ENCODE data around the gene PASD1.
"Not testable (repeated sequence)": the region's sequence is repeated elsewhere in the genome, so short reads cannot be mapped to it uniquely, and the experiment has no call there.

PASD1 gene

DNA sequence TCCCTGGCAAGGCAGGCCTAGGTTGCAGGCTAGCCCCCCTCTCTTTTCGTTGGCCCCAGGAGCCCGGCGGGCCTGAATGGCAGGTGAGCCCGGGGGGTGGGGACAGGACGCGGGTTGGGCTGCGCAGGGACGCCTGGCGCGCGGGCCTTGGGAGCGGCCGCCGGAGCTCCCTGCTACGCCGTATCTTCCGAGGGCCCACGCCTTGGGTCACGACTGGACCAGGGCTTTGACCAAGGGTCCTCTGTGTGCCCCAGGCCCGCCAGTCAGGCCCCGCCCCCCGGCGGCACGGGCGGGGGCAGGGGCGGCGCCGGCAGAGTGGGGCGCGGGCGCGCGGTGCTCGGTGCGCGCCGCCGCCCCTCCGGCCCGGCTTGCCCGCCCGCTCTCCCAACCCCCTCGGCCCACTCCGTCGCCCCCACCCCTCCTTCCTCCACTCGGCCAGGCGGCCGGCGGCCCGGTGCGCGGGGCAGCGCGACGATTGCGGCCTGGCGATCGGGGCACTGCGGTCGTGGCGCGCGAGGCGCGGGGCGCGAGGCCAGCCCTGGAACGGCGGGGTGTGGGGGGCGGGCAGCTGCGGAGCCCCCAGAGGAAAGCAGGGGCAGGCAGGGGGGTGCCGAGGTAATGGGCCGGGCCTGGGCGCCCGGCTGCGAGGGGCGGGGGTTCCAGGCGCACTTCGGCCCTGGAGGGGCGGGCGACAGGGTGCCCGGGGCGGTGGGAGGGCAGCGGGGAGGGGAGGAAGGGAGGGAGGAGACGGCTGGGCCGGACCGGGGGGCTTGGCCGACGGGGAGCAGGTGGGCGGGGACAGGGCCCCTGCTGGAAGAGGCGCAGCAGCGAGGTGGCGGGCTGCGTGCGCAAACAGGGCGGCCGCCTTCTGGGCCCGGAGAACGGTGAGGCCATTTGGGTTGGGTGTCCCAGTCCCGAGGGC, 131.4 kb downstream of the PASD1 start, which contains the start of gene PRRG3:
TSS of gene PRRG3 (plus strand) at position 798 of the 922 bp plus-strand sequence. CDS start 3,357 bp downstream, outside the sequence.
- peaks cover 4% of the 10 kb centered on the region for H3K9me3 ChIP-seq (ENCODE audit: control insufficient read depth, low read depth, low read length)
- peak within 1 kb of the TSS; percentile 51 for H3K4me3 ChIP-seq (ENCODE audit: low read length)
- H3K27me3 ChIP-seq (ENCODE audit: control insufficient read depth, insufficient read depth, low read length) = peaks cover 20% of the 10 kb centered on the region

DNA sequence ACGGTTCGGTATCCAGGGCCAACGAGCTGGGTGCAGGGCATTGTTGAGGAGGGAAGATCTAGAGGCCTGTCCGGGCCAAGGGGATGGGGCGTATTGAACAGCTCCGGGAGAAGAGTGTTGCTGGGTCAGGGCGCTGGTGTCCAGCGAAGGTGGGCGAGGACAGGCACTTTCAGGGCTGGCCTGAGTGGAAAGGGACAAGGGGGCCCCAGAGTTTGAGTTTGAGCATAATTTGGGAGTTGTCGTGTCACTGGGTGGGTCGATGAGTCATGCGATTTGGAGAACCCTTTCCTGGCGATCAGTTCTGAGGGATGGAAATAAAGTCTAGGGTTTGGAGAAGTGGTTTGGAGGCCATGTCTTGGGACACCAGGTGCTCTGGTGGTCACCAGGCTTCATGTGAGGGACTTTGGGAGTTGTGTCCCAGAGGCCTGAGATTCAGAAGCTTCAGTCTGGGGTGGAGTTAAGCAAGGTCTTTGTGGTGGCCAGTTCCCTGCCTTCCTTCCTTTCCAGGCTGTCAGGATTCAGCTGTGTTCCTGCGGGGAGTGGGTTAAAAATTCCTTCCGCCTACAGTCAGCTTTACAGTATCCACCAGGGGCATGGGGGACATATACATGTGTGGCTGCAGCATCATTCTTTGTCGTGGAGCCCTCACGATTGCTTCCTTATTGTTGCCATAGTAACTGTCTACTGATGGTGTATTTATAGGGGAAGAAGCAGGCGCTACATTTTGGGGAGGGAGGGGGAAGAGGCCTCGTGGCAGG, 132.3 kb downstream of the PASD1 start:
- no peaks in the 10 kb centered on the region for H3K4me1 ChIP-seq (ENCODE audit: control insufficient read depth, low read depth, low read length)
- no peaks in the 10 kb centered on the region for H3K36me3 ChIP-seq (ENCODE audit: control insufficient read depth, low read depth, low read length)
- no peak overlapping the region for H3K9ac ChIP-seq (ENCODE audit: low read length)
- H3K4me3 ChIP-seq (ENCODE audit: low read length) = peak overlapping the region; percentile 51
- no peak overlapping the region for H3K27ac ChIP-seq (ENCODE audit: low read length)
- H3K27me3 ChIP-seq (ENCODE audit: control insufficient read depth, insufficient read depth, low read length) = peaks cover 20% of the 10 kb centered on the region
- peaks cover 4% of the 10 kb centered on the region for H3K9me3 ChIP-seq (ENCODE audit: control insufficient read depth, low read depth, low read length)

More for the DNA sequence above, 131.4 kb downstream of the PASD1 start, which contains the start of gene PRRG3:
- H3K36me3 ChIP-seq (ENCODE audit: control insufficient read depth, low read depth, low read length) = no peaks in the 10 kb centered on the region
- no peak within 1 kb of the TSS for H3K27ac ChIP-seq (ENCODE audit: low read length)
- no peaks in the 10 kb centered on the region for H3K4me1 ChIP-seq (ENCODE audit: control insufficient read depth, low read depth, low read length)
- H3K9ac ChIP-seq (ENCODE audit: low read length) = no peak within 1 kb of the TSS

DNA sequence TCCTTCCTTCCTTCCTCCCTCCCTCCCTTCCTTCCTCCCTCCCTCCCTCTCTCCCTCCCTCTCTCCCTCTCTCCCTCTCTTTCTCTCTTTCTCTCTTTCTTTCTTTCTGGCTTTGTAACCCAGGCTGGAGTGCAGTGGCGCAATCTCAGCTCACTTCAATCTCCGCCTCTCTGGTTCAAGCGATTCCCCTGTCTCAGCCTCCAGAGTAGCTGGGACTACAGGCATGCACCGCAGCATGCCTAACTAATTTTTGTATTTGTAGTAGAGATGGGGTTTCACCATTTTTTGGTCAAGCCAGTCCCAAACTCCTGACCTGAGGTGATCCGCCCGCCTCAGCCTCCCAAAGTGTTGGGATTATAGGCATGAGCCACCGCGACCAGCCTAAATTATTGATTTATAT, 133.6 kb downstream of the PASD1 start:
- H3K36me3 ChIP-seq (ENCODE audit: control insufficient read depth, low read depth, low read length); H3K4me3 ChIP-seq (ENCODE audit: low read length); H3K4me1 ChIP-seq (ENCODE audit: control insufficient read depth, low read depth, low read length); H3K27ac ChIP-seq (ENCODE audit: low read length); H3K9me3 ChIP-seq (ENCODE audit: control insufficient read depth, low read depth, low read length); H3K9ac ChIP-seq (ENCODE audit: low read length): not testable (repeated sequence)
- H3K27me3 ChIP-seq (ENCODE audit: control insufficient read depth, insufficient read depth, low read length) = peaks cover 20% of the 10 kb centered on the region

DNA sequence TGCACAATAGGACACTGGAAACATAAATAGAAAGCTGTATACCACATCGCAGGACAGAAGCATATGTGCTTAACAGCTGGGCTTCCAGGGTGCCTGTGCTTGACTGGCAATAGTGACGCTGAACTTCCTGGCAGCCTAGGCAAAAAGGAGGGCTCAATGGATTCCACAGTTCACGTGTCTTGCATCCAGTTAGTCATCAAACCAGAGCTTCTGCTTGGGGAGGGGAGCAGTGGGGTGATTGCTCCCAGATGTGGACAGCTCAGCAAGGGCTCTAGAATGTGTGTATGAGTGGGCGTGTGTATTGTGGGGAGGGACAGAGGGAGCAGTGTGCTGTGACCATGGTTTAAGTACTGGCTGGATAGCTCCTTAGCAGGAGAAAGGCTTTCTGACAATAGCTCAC, 134.0 kb downstream of the PASD1 start:
- H3K9me3 ChIP-seq (ENCODE audit: control insufficient read depth, low read depth, low read length) = no peaks in the 10 kb centered on the region
- no peaks in the 10 kb centered on the region for H3K36me3 ChIP-seq (ENCODE audit: control insufficient read depth, low read depth, low read length)
- no peaks in the 10 kb centered on the region for H3K4me1 ChIP-seq (ENCODE audit: control insufficient read depth, low read depth, low read length)
- no peak overlapping the region for H3K9ac ChIP-seq (ENCODE audit: low read length)
- peaks cover 20% of the 10 kb centered on the region for H3K27me3 ChIP-seq (ENCODE audit: control insufficient read depth, insufficient read depth, low read length)
- H3K27ac ChIP-seq (ENCODE audit: low read length) = no peak overlapping the region
- no peak overlapping the region for H3K4me3 ChIP-seq (ENCODE audit: low read length)

DNA sequence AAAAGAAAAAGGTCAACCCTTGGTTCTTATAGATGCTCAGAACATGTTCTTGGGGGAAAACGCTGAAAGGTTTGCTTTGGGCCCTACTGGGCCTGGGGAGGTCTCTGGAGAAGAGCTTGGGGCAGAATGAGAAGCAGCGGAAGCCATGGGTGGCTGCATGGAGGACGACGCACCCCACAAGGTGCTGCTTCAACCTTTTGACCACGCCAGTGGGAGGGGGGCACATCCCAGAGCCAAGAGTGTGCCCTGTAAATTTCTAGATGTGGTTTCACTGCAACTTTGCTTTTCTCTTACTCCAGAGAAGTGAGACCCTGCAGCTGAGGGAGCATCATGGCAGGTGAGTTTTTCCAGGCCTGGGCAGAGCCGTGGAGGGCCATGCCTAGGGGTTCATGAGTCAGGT, 135.0 kb downstream of the PASD1 start:
- Histone ChIP-seq H3K9me3 (ENCODE audit: control insufficient read depth, low read depth, low read length) (no peaks in the 10 kb centered on the region), H3K36me3 (ENCODE audit: control insufficient read depth, low read depth, low read length) (no peaks in the 10 kb centered on the region), H3K4me3 (ENCODE audit: low read length) (no peak overlapping the region), H3K9ac (ENCODE audit: low read length) (no peak overlapping the region), H3K4me1 (ENCODE audit: control insufficient read depth, low read depth, low read length) (no peaks in the 10 kb centered on the region), H3K27me3 (ENCODE audit: control insufficient read depth, insufficient read depth, low read length) (peaks cover 20% of the 10 kb centered on the region), H3K27ac (ENCODE audit: low read length) (no peak overlapping the region)

DNA sequence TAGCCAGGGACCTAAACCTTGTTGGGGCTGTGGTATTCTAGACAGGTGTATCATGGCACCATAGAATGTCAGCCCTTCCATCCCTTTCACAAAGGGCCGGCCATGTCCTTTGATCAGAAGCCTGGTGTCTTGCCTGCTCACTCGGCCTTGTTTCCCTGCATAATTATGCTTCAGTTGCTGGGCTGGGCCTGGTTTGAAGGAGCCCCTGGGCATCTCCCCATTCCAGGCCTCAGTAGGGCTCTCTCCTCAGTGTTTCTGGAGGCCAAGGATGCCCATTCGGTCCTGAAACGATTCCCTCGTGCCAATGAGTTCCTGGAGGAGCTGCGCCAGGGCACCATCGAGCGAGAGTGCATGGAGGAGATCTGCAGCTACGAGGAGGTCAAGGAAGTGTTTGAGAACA, 136.3 kb downstream of the PASD1 start:
- Histone ChIP-seq H3K9ac (ENCODE audit: low read length) (no peak overlapping the region), H3K4me3 (ENCODE audit: low read length) (no peak overlapping the region), H3K36me3 (ENCODE audit: control insufficient read depth, low read depth, low read length) (no peaks in the 10 kb centered on the region), H3K27ac (ENCODE audit: low read length) (no peak overlapping the region), H3K9me3 (ENCODE audit: control insufficient read depth, low read depth, low read length) (no peaks in the 10 kb centered on the region), H3K27me3 (ENCODE audit: control insufficient read depth, insufficient read depth, low read length) (peaks cover 11% of the 10 kb centered on the region), H3K4me1 (ENCODE audit: control insufficient read depth, low read depth, low read length) (no peaks in the 10 kb centered on the region)

DNA sequence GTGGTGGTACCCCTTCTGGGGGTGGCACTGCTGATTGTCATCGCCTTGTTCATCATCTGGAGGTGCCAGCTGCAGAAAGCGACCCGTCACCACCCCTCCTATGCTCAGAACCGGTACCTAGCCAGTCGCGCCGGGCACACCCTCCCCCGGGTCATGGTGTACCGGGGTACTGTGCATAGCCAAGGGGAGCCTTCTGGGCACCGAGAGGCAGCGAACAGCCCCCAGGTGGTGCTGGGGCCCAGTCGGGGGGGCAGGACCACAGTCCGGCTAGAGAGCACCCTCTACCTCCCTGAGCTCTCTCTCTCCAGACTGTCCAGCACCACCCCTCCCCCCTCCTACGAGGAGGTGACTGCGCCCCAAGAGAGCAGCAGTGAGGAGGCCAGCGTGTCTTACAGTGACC, 137.1 kb downstream of the PASD1 start:
- Histone ChIP-seq H3K36me3 (ENCODE audit: control insufficient read depth, low read depth, low read length) (no peaks in the 10 kb centered on the region), H3K4me3 (ENCODE audit: low read length) (no peak overlapping the region), H3K27me3 (ENCODE audit: control insufficient read depth, insufficient read depth, low read length) (peaks cover 9% of the 10 kb centered on the region), H3K27ac (ENCODE audit: low read length) (no peak overlapping the region), H3K4me1 (ENCODE audit: control insufficient read depth, low read depth, low read length) (no peaks in the 10 kb centered on the region), H3K9ac (ENCODE audit: low read length) (no peak overlapping the region), H3K9me3 (ENCODE audit: control insufficient read depth, low read depth, low read length) (no peaks in the 10 kb centered on the region)

DNA sequence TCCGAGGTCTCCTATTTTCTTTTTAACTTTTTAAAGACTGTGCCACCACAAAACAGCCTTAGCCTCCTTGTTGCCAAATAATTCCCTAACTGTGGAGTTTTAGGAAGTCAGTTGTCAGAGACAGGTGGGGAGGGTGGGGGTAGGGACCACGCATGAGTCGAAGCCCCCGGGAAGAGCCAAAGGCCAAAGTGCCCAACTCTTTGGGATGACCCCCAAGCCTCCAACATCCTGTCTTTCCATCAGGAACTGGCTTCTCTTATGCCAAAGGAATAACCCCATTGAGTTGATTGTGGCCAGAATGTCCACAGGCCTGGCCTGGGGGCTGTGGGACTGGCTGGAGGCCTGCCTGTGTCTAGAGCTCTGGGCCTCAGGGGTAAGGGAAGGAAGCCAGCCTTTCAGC, 137.6 kb downstream of the PASD1 start:
- H3K4me1 ChIP-seq (ENCODE audit: control insufficient read depth, low read depth, low read length) = no peaks in the 10 kb centered on the region
- no peak overlapping the region for H3K4me3 ChIP-seq (ENCODE audit: low read length)
- H3K27me3 ChIP-seq (ENCODE audit: control insufficient read depth, insufficient read depth, low read length) = peaks cover 4% of the 10 kb centered on the region
- H3K9ac ChIP-seq (ENCODE audit: low read length) = no peak overlapping the region
- no peak overlapping the region for H3K27ac ChIP-seq (ENCODE audit: low read length)
- no peaks in the 10 kb centered on the region for H3K9me3 ChIP-seq (ENCODE audit: control insufficient read depth, low read depth, low read length)
- no peaks in the 10 kb centered on the region for H3K36me3 ChIP-seq (ENCODE audit: control insufficient read depth, low read depth, low read length)

DNA sequence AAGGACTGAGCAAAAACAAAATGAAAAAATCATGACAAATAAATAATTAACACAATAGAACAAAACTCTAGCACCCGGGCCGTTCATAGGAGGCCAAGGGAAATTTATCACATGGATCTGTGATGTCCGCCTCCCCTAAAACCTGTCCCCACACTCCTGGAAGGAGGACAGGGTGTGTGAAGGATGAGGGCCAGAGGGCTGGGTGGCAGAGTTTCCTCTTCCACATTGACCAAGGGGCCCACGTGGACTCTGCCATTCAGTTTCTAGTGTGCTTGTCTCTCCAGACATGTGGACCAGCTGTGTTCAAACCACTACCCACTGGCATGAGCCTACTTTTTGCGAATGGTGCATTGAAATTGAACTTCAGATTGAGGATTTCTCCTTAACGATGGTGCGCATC, 138.1 kb downstream of the PASD1 start:
- Histone ChIP-seq H3K4me3 (ENCODE audit: low read length) (no peak overlapping the region), H3K27me3 (ENCODE audit: control insufficient read depth, insufficient read depth, low read length) (no peaks in the 10 kb centered on the region), H3K36me3 (ENCODE audit: control insufficient read depth, low read depth, low read length) (no peaks in the 10 kb centered on the region)

DNA sequence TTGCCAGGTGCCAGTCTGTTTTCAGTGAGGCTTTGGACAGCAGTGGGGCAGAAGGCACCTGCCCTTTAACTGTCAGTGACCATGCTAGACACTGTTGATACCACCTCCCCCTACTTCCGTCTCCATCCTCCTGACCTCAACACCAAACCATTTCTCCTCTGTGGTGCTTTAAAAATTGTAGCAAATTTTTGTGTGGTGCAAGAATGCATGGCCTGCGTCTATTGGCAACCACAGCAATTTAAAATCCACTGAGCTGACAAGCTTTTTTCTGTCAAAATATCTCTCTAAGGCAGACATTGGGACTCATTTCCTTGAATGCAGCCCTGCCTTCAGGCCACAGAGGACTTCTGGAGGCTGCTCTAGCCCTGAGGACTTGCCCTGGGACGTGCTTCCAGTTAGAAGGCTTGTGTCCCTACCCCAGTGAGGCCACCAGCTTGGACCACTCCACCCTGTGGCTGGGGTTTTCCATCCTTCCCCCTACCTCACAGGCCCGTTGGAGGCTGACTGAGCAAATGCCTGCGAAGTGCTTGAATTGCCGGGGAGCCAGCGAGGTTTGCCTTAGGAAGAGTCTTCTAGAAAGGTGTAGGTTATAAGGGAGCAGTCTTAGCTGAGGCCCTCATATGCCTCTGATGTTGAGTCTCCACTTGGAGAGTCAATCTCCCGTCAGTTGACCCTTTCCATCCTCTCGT, 138.7 kb downstream of the PASD1 start:
- H3K9ac ChIP-seq (ENCODE audit: low read length) = no peak overlapping the region
- no peaks in the 10 kb centered on the region for H3K27me3 ChIP-seq (ENCODE audit: control insufficient read depth, insufficient read depth, low read length)
- H3K27ac ChIP-seq (ENCODE audit: low read length) = no peak overlapping the region
- H3K4me1 ChIP-seq (ENCODE audit: control insufficient read depth, low read depth, low read length) = no peaks in the 10 kb centered on the region
- H3K9me3 ChIP-seq (ENCODE audit: control insufficient read depth, low read depth, low read length) = no peaks in the 10 kb centered on the region
- H3K4me3 ChIP-seq (ENCODE audit: low read length) = no peak overlapping the region
- no peaks in the 10 kb centered on the region for H3K36me3 ChIP-seq (ENCODE audit: control insufficient read depth, low read depth, low read length)

More for the DNA sequence above, 138.1 kb downstream of the PASD1 start:
- Histone ChIP-seq H3K9ac (ENCODE audit: low read length) (no peak overlapping the region), H3K27ac (ENCODE audit: low read length) (no peak overlapping the region), H3K9me3 (ENCODE audit: control insufficient read depth, low read depth, low read length) (no peaks in the 10 kb centered on the region), H3K4me1 (ENCODE audit: control insufficient read depth, low read depth, low read length) (no peaks in the 10 kb centered on the region)

DNA sequence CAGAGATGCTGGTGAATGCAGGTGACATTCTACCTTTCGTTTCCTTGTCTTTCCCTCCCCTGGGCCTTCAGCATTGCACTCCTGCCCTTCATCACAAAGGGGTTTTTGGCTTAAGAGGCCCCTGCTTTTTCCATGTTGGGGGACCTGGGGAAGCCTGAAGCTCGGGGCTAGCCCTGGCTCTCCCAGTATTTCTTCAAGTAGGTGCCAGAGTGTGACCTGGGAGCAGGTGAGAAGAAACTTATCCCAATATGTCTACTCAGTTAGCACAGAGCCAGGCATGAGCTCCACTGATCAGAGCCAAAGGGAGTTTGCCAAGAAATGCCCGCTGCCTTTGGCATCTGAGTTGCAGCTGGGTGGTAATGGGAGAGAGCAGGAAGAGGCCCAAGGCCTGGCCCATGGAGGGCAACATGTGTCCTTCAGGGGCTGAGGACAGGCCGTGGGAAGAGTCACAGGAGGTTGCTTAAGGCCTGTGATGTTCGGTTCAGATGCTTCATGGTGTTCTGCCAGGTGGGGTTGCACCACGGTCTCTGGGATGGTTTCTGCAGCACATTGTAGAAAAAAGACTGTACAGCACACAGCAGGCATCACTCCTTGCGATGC, 139.4 kb downstream of the PASD1 start:
- Histone ChIP-seq H3K9ac (ENCODE audit: low read length) (no peak overlapping the region), H3K27me3 (ENCODE audit: control insufficient read depth, insufficient read depth, low read length) (no peaks in the 10 kb centered on the region)

More for the DNA sequence above, 139.4 kb downstream of the PASD1 start:
- no peak overlapping the region for H3K4me3 ChIP-seq (ENCODE audit: low read length)
- no peaks in the 10 kb centered on the region for H3K9me3 ChIP-seq (ENCODE audit: control insufficient read depth, low read depth, low read length)
- no peak overlapping the region for H3K27ac ChIP-seq (ENCODE audit: low read length)
- no peaks in the 10 kb centered on the region for H3K36me3 ChIP-seq (ENCODE audit: control insufficient read depth, low read depth, low read length)
- H3K4me1 ChIP-seq (ENCODE audit: control insufficient read depth, low read depth, low read length) = no peaks in the 10 kb centered on the region

Measured in iPS-18a (cell line).